ENCODE measurements around the gene CD3D. TPM values are rescaled to one million over a fixed set of nuclear protein-coding genes. Genes with fewer than 3 reads are reported as not detected.

Gene CD3D
- total and polyA plus RNA-seq, 11 donors: 0.38 to 11.2 (median 1.7) TPM; not detected in 5

DNA sequence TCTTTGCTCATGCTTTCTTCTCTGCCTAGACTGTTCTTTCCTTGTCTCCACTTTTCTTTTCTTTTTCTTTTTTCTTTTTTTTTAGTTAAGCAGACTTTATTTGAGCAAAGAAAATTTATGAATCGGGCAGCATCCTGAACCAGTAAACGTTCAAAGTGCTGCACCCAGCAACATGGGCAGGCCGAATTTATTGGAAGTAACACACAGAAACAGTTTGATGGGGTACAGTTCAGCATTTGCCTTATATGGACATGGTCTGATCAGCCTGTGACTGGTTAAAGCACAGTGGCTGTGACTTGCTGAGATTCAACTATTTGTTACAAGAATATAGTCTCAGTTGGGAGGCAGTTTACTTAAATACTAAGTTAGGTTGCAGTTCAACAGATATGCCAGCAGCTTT lies 22.0 kb downstream of the CD3D start:
- WGBS, 4 donors: 89 to 96% (median 92%) methylated on average over 3 of the region's 3 CpGs

DNA sequence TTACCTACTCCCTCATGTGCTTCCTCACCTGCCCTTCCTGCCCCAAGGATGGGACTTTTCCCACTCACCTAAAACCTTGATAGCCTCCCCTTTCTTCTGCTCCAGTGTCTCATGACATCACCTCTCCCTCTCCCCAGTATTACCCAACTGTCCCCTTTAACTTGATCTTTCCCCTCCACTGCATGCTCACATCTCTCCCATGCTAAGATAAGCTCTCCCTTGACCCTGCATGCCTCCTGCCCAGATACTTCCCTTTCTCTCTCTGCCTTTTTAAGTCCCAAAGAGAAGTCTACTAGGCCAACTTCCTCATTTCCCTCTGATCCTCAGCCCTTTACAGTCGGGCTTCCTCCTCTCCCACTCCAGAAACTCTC lies 23.2 kb downstream of the CD3D start:
- H3K27me3 ChIP-seq: peaks cover 0 to 8% (median 0%) of the 10 kb centered on the region in 9 donors
- peak overlapping the region in 1 of 12 donors; percentile 87 for H3K27ac ChIP-seq
- peaks cover 0 to 67% (median 12%) of the 10 kb centered on the region in 12 donors for H3K4me1 ChIP-seq
- no peak overlapping the region for H3K4me3 ChIP-seq
- ATAC-seq: peak in 1 of 4 donors; percentile 35
- no peaks in the 10 kb centered on the region for H3K36me3 ChIP-seq
- TF ChIP-seq, protein P1, sequence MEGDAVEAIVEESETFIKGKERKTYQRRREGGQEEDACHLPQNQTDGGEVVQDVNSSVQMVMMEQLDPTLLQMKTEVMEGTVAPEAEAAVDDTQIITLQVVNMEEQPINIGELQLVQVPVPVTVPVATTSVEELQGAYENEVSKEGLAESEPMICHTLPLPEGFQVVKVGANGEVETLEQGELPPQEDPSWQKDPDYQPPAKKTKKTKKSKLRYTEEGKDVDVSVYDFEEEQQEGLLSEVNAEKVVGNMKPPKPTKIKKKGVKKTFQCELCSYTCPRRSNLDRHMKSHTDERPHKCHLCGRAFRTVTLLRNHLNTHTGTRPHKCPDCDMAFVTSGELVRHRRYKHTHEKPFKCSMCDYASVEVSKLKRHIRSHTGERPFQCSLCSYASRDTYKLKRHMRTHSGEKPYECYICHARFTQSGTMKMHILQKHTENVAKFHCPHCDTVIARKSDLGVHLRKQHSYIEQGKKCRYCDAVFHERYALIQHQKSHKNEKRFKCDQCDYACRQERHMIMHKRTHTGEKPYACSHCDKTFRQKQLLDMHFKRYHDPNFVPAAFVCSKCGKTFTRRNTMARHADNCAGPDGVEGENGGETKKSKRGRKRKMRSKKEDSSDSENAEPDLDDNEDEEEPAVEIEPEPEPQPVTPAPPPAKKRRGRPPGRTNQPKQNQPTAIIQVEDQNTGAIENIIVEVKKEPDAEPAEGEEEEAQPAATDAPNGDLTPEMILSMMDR (IDR thresholded peaks at IDR 0.05): no peak
- TF ChIP-seq POLR2A (IDR thresholded peaks at IDR 0.05): no peak
- DNase-seq: no peak
- H3K9me3 ChIP-seq: no peaks in the 10 kb centered on the region
- intact Hi-C loops (cut with DNase I): no loop called here
- 45 to 66% (median 56%) methylated on average over 1 of the region's 1 CpG for WGBS, 4 donors

More for the DNA sequence above, 22.0 kb downstream of the CD3D start:
- Histone ChIP-seq H3K27ac (no peak overlapping the region), H3K36me3 (no peaks in the 10 kb centered on the region), H3K4me3 (no peak overlapping the region), H3K9me3 (no peaks in the 10 kb centered on the region), H3K27me3 (peaks cover 0 to 4% (median 0%) of the 10 kb centered on the region in 9 donors), H3K4me1 (peaks cover 0 to 61% (median 7%) of the 10 kb centered on the region in 12 donors)
- intact Hi-C loops (cut with DNase I): no loop called here
- no peak for ATAC-seq
- TF ChIP-seq, protein P1 (IDR thresholded peaks at IDR 0.05): no peak
- no peak for TF ChIP-seq POLR2A (IDR thresholded peaks at IDR 0.05)
- DNase-seq: no peak

DNA sequence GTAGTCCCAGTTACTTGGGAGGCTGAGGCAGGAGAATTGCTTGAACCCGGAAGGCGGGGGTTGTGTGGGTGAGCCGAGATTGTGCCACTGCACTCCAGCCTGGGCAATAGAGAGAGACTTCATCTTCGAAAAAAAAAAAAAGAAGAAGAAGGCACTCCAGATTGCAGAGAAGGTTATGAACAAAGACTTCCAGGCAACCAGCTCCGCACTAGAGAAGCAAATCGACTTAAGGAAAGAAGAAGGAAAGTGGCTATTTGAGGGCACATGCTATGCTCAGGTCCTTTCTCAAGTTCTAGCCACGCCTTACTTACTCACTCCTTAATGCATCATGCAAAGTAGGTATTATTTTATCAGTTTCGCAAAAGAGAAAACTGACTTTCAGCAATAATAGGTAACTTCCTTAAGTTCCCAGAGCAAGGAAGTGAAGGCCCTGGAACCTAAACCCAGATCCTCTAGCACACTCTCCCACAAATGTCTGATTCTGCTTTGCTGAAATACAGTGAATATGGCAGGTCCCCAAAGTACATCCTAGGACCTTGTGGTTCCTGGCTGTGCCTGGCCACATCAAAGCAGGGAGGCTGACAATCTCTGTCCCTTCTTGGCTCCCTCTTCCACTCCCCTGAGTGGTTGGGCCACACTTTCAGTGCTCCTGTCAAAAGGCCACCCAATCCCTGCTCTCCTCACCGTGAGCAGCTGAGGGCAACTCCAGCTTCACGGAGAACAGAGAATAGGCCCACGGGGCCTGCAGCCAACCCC lies 23.7 kb downstream of the CD3D start:
- Histone ChIP-seq H3K36me3 (no peaks in the 10 kb centered on the region), H3K27ac (peak overlapping the region in 1 of 12 donors; percentile 87), H3K9me3 (no peaks in the 10 kb centered on the region), H3K4me1 (peaks cover 0 to 67% (median 12%) of the 10 kb centered on the region in 12 donors), H3K27me3 (peaks cover 0 to 11% (median 0%) of the 10 kb centered on the region in 9 donors), H3K4me3 (no peak overlapping the region)
- no peak for TF ChIP-seq POLR2A (IDR thresholded peaks at IDR 0.05)
- TF ChIP-seq, protein P1 (IDR thresholded peaks at IDR 0.05): no peak
- intact Hi-C loops (cut with DNase I): no loop called here
- 88 to 93% (median 92%) methylated on average over 11 of the region's 11 CpGs for WGBS, 4 donors
- DNase-seq: no peak
- no peak for ATAC-seq

DNA sequence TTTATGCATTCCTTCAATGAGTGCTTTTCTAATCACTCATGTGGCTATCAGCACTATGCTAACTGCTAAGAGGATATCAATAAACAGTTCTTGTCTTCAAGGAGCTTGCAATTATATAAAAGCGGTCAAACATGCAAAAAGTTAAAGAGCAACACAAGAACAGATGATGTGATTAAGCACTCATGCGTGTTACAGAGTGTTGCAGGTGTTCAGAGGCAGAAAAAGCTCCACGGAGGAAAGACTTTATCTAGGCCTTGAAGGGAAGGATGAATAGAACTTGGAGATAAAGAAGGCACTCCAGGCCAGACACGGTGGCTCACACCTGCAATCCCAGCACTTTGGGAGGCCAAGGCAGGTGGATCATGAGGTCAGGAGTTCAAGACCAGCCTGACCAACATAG lies 24.4 kb downstream of the CD3D start:
- Histone ChIP-seq H3K36me3 (no peaks in the 10 kb centered on the region), H3K4me3 (no peak overlapping the region), H3K9me3 (no peaks in the 10 kb centered on the region), H3K27me3 (peaks cover 0 to 14% (median 3%) of the 10 kb centered on the region in 9 donors), H3K27ac (peak overlapping the region in 1 of 12 donors; percentile 87), H3K4me1 (peaks cover 0 to 67% (median 12%) of the 10 kb centered on the region in 12 donors)
- TF ChIP-seq POLR2A (IDR thresholded peaks at IDR 0.05): no peak
- ATAC-seq: no peak
- 84 to 86% (median 85%) methylated on average over 4 of the region's 4 CpGs for WGBS, 4 donors
- DNase-seq: no peak
- intact Hi-C loops (cut with DNase I): no loop called here

All from heart left ventricle (tissue), 16 donors.